Neural cell (in vitro differentiated cells): Measurements from ENCODE around the gene RSAD1. TPM values are rescaled to one million over a fixed set of nuclear protein-coding genes. Genes with fewer than 3 reads are reported as not detected.

Source experiments
- H2AFZ ChIP-seq: fragments of 200-600, 300-800 bp; sonication (generic), shearing (Covaris generic); 2 replicates; pipeline ENCODE4 v1.6.0; 2014; ENCODE audit warnings: low read depth, mild to moderate bottlenecking, antibody characterized with exemption, low read length, moderate library complexity
- H3F3A ChIP-seq: fragments of 200-600 bp; shearing (Covaris generic); 2 replicates; pipeline ENCODE4 v1.6.1; 2016; ENCODE audit warnings: mild to moderate bottlenecking, moderate library complexity, mixed read lengths, antibody characterized with exemption, low read length; ENCODE audit not compliant: insufficient read depth, poor library complexity, severe bottlenecking
- H3K27ac ChIP-seq: fragments of 200-600, 300-800 bp; sonication (generic), shearing (Covaris generic); 2 replicates; pipeline ENCODE4 v1.5.1; 2014; ENCODE audit warnings: mild to moderate bottlenecking, low read length, moderate library complexity
- H3K27me3 ChIP-seq: fragments of 300-800, 200-600 bp; sonication (generic), shearing (Covaris generic); 2 replicates; pipeline ENCODE4 v1.6.0; 2014; ENCODE audit warnings: mild to moderate bottlenecking, low read depth, low read length, moderate library complexity; ENCODE audit not compliant: insufficient read depth
- H3K36me3 ChIP-seq: fragments of 300-800, 200-600 bp; sonication (generic), shearing (Covaris generic); 2 replicates; pipeline ENCODE4 v1.5.1; 2014; ENCODE audit warnings: mild to moderate bottlenecking, antibody characterized with exemption, low read length, moderate library complexity; ENCODE audit not compliant: insufficient read depth
- H3K4me2 ChIP-seq: fragments of 300-800, 200-600 bp; sonication (generic), shearing (Covaris generic); 2 replicates; pipeline ENCODE4 v1.6.0; 2014; ENCODE audit warnings: mild to moderate bottlenecking, low read length
- H3K4me3 ChIP-seq: fragments of 300-800, 200-600 bp; sonication (generic), shearing (Covaris generic); 2 replicates; pipeline ENCODE4 v1.5.1; 2014; ENCODE audit warnings: mild to moderate bottlenecking, low read length, moderate library complexity
- H3K79me2 ChIP-seq: fragments of 200-600 bp; shearing (Covaris generic); replicated peaks from 2 replicates; pipeline ENCODE4 v1.6.0; 2014; ENCODE audit warnings: mild to moderate bottlenecking, low read length, moderate library complexity; ENCODE audit not compliant: insufficient read depth
- H3K9ac ChIP-seq: fragments of 300-800, 200-600 bp; sonication (generic), shearing (Covaris generic); 2 replicates; pipeline ENCODE4 v1.6.1; 2016; ENCODE audit warnings: mild to moderate bottlenecking, low read length, mixed read lengths
- H3K9me2 ChIP-seq: fragments of 200-600 bp; shearing (Covaris generic); 2 replicates; pipeline ENCODE4 v1.6.1; 2016; ENCODE audit warnings: mild to moderate bottlenecking, low read length, mixed read lengths; ENCODE audit not compliant: insufficient read depth
- H3K9me3 ChIP-seq: fragments of 200-600, 300-800 bp; sonication (generic), shearing (Covaris generic); 2 replicates; pipeline ENCODE4 v1.6.1; 2016; ENCODE audit warnings: mild to moderate bottlenecking, mixed run types, low read length, moderate library complexity, mixed read lengths
- H4K20me1 ChIP-seq: fragments of 200-600 bp; shearing (Covaris generic); 2 replicates; pipeline ENCODE4 v1.6.1; 2016; ENCODE audit warnings: mild to moderate bottlenecking, mixed run types; ENCODE audit not compliant: insufficient read depth
- EP300 ChIP-seq: fragments of 450-650 bp; conservative IDR thresholded peaks from 2 replicates; pipeline ENCODE4 v1.6.1; 2014; ENCODE audit warnings: antibody characterized with exemption, mild to moderate bottlenecking, moderate library complexity; ENCODE audit not compliant: poor library complexity, severe bottlenecking
- EZH2 ChIP-seq: fragments of 200-600, 300-800 bp; shearing (Covaris generic), sonication (generic); IDR thresholded peaks from 2 replicates; pipeline ENCODE4 v1.6.1; 2014; ENCODE audit warnings: antibody characterized with exemption, low read length, borderline replicate concordance, mild to moderate bottlenecking; ENCODE audit not compliant: insufficient read depth, poor library complexity, severe bottlenecking
- MXI1 ChIP-seq: fragments of 450-650 bp; conservative IDR thresholded peaks from 2 replicates; pipeline ENCODE4 v1.6.1; 2014; ENCODE audit warnings: antibody characterized with exemption, mild to moderate bottlenecking; ENCODE audit not compliant: poor library complexity, severe bottlenecking
- POLR2AphosphoS5 ChIP-seq: IDR thresholded peaks from 2 replicates; pipeline ENCODE4 v1.6.1; 2012
- RAD21 ChIP-seq: fragments of 450-650 bp; conservative IDR thresholded peaks from 2 replicates; pipeline ENCODE4 v1.6.1; 2014; ENCODE audit warnings: antibody characterized with exemption, mild to moderate bottlenecking, moderate library complexity
- SMC3 ChIP-seq: fragments of 450-650 bp; conservative IDR thresholded peaks from 2 replicates; pipeline ENCODE4 v1.6.1; 2014; ENCODE audit warnings: antibody characterized with exemption, mild to moderate bottlenecking, moderate library complexity; ENCODE audit not compliant: poor library complexity
- TAF1 ChIP-seq: IDR thresholded peaks from 2 replicates; pipeline ENCODE4 v1.6.1; 2012; ENCODE audit warnings: low read depth
- polyA plus RNA-seq: library from polyadenylated mRNA; depleted of rRNA; stranded (reverse); fragments of >200 nt; gene quantifications from 2 replicates; pipeline ENCODE4 v1.2.3, GENCODE V29; 2014
- TF ChIP-seq, protein P1 (sequence below): IDR thresholded peaks from 2 replicates; pipeline ENCODE4 v1.6.1; 2012; ENCODE audit warnings: borderline replicate concordance
- TF ChIP-seq, protein P2 (sequence below): fragments of 450-650 bp; IDR thresholded peaks from 2 replicates; pipeline ENCODE4 v1.5.1; 2014; ENCODE audit warnings: antibody characterized with exemption, mild to moderate bottlenecking, moderate library complexity; ENCODE audit not compliant: poor library complexity, severe bottlenecking

Gene RSAD1
- polyA plus RNA-seq, 1 donor from 2014 or later: 61.9 TPM

DNA sequence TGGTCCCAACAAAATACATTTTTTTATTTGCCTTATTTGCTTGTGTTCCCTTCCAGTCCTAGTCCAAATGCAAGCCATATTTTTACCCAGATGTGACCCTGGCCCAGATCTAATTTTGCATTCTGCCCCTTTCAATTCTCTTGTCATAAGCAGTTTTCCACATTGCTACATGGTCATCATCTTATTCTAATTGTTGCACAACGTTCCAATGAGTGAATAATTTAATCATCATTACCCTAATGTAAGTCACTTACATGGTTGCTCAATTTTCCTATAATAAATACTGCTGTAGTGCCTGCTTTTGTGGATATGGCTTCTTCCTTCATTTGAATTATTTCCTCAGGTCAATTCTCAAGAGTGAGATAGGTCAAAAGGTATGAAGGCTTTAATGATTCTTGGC lies 12.8 kb downstream of the RSAD1 start:
- Histone ChIP-seq H3K9me3 (no peaks in the 10 kb centered on the region), H3K9ac (no peak overlapping the region), H3K27me3 (no peaks in the 10 kb centered on the region), H3K36me3 (no peaks in the 10 kb centered on the region), H3F3A (no peaks in the 10 kb centered on the region), H3K4me3 (no peak overlapping the region), H3K27ac (no peak overlapping the region), H3K79me2 (no peaks in the 10 kb centered on the region), H2AFZ (no peak overlapping the region), H3K9me2 (no peaks in the 10 kb centered on the region), H4K20me1 (no peaks in the 10 kb centered on the region), H3K4me2 (no peak overlapping the region)
- TF ChIP-seq MXI1: no peak
- TF ChIP-seq TAF1: no peak
- no peak for TF ChIP-seq EP300

DNA sequence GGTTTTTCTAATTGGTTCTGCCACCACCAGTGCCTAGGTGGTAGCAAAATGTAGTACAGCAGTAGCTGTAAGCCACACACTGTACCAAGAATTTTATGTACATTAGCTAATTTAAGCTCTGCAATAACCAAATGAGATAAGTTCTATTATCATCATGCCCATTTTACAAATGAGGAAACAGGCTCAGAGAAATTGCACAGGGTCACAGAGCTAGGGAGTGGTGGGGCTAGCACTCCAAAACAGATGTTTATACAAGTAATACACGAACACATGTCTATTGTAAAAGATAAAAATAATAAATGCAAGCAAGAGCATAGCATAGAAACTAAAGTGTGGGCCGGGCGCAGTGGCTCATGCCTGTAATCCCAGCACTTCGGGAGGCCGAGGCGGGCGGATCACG lies 13.6 kb downstream of the RSAD1 start:
- no peak for TF ChIP-seq EP300
- TF ChIP-seq RAD21: no peak
- no peak for TF ChIP-seq SMC3
- TF ChIP-seq, protein P1, sequence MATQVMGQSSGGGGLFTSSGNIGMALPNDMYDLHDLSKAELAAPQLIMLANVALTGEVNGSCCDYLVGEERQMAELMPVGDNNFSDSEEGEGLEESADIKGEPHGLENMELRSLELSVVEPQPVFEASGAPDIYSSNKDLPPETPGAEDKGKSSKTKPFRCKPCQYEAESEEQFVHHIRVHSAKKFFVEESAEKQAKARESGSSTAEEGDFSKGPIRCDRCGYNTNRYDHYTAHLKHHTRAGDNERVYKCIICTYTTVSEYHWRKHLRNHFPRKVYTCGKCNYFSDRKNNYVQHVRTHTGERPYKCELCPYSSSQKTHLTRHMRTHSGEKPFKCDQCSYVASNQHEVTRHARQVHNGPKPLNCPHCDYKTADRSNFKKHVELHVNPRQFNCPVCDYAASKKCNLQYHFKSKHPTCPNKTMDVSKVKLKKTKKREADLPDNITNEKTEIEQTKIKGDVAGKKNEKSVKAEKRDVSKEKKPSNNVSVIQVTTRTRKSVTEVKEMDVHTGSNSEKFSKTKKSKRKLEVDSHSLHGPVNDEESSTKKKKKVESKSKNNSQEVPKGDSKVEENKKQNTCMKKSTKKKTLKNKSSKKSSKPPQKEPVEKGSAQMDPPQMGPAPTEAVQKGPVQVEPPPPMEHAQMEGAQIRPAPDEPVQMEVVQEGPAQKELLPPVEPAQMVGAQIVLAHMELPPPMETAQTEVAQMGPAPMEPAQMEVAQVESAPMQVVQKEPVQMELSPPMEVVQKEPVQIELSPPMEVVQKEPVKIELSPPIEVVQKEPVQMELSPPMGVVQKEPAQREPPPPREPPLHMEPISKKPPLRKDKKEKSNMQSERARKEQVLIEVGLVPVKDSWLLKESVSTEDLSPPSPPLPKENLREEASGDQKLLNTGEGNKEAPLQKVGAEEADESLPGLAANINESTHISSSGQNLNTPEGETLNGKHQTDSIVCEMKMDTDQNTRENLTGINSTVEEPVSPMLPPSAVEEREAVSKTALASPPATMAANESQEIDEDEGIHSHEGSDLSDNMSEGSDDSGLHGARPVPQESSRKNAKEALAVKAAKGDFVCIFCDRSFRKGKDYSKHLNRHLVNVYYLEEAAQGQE: no peak
- TF ChIP-seq MXI1: no peak
- no peak for TF ChIP-seq POLR2AphosphoS5
- TF ChIP-seq, protein P2, sequence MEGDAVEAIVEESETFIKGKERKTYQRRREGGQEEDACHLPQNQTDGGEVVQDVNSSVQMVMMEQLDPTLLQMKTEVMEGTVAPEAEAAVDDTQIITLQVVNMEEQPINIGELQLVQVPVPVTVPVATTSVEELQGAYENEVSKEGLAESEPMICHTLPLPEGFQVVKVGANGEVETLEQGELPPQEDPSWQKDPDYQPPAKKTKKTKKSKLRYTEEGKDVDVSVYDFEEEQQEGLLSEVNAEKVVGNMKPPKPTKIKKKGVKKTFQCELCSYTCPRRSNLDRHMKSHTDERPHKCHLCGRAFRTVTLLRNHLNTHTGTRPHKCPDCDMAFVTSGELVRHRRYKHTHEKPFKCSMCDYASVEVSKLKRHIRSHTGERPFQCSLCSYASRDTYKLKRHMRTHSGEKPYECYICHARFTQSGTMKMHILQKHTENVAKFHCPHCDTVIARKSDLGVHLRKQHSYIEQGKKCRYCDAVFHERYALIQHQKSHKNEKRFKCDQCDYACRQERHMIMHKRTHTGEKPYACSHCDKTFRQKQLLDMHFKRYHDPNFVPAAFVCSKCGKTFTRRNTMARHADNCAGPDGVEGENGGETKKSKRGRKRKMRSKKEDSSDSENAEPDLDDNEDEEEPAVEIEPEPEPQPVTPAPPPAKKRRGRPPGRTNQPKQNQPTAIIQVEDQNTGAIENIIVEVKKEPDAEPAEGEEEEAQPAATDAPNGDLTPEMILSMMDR: no peak
- TF ChIP-seq TAF1: no peak
- no peak for TF ChIP-seq EZH2
- no peak overlapping the region for H2AFZ ChIP-seq
- no peaks in the 10 kb centered on the region for H3K79me2 ChIP-seq
- no peaks in the 10 kb centered on the region for H3K27me3 ChIP-seq
- H3K36me3 ChIP-seq: no peaks in the 10 kb centered on the region
- H4K20me1 ChIP-seq: no peaks in the 10 kb centered on the region
- no peaks in the 10 kb centered on the region for H3K9me3 ChIP-seq
- no peak overlapping the region for H3K4me2 ChIP-seq
- H3F3A ChIP-seq: no peaks in the 10 kb centered on the region
- H3K4me3 ChIP-seq: no peak overlapping the region
- no peak overlapping the region for H3K27ac ChIP-seq
- no peaks in the 10 kb centered on the region for H3K9me2 ChIP-seq
- no peak overlapping the region for H3K9ac ChIP-seq

DNA sequence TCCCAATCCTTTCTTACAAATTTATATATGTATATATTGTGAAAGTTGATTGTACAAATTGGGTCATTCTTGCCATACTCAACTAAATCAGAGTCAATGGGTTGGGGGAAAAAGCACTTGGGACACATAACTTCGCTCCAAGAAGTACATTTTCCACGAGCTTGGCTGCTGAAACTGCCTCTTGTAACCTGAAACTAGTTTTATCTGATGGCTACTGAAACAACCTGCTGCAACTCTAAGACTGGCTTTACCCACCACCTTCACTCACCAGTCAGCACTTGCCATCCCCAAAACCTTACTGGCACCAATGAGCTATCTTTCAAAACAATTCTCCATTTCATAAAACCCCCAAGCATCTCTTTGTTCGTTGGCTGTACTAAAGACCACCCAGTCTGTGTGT lies 15.1 kb downstream of the RSAD1 start:
- Histone ChIP-seq H3K4me3 (no peak overlapping the region), H3K36me3 (no peaks in the 10 kb centered on the region), H3K27me3 (no peaks in the 10 kb centered on the region), H3K4me2 (no peak overlapping the region), H4K20me1 (no peaks in the 10 kb centered on the region), H3K9me3 (no peaks in the 10 kb centered on the region), H2AFZ (no peak overlapping the region), H3K9ac (no peak overlapping the region), H3F3A (no peaks in the 10 kb centered on the region), H3K9me2 (no peaks in the 10 kb centered on the region), H3K27ac (no peak overlapping the region), H3K79me2 (no peaks in the 10 kb centered on the region)
- TF ChIP-seq POLR2AphosphoS5: no peak
- TF ChIP-seq RAD21: no peak
- no peak for TF ChIP-seq TAF1
- no peak for TF ChIP-seq EZH2
- TF ChIP-seq, protein P2: no peak
- TF ChIP-seq, protein P1: no peak
- TF ChIP-seq EP300: no peak
- TF ChIP-seq SMC3: no peak
- no peak for TF ChIP-seq MXI1
